ENCODE data around the gene FRY. TPM values are rescaled to one million over a fixed set of nuclear protein-coding genes. Genes with fewer than 3 reads are reported as not detected.

Gene FRY
- total RNA-seq, 1 donor from 2014 or later = 4.5 TPM

DNA sequence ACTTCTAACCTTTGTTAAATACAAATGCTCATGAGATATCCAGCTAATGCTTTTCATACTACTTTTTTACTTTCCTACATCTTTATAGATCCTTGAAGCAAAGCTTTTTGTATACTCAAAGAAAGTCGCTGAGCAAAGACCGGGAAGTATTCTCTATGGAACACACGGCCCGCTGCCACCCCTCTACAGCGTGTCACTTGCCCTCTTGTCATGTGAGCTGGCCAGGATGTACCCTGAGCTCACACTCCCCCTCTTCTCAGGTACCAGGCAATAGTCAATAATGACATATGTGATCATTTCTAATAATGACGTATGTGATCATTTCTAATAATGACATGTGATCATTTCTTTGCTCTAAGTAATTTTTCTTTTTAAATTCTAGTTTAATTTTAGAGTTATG lies 170.7 kb downstream of the FRY start:
- Mint-ChIP-seq H3K9me3 (ENCODE audit: unreplicated experiment) (no peaks in the 10 kb centered on the region), H3K4me1 (ENCODE audit: unreplicated experiment) (peaks cover 7% of the 10 kb centered on the region), H3K36me3 (ENCODE audit: low read depth, unreplicated experiment) (no peaks in the 10 kb centered on the region), H3K27me3 (ENCODE audit: unreplicated experiment) (peaks cover 2% of the 10 kb centered on the region), H3K27ac (ENCODE audit: unreplicated experiment) (no peak overlapping the region), H3K4me3 (ENCODE audit: unreplicated experiment) (no peak overlapping the region)
- DNase-seq (ENCODE audit: low spot score) = no peak
- TF ChIP-seq, protein P1, sequence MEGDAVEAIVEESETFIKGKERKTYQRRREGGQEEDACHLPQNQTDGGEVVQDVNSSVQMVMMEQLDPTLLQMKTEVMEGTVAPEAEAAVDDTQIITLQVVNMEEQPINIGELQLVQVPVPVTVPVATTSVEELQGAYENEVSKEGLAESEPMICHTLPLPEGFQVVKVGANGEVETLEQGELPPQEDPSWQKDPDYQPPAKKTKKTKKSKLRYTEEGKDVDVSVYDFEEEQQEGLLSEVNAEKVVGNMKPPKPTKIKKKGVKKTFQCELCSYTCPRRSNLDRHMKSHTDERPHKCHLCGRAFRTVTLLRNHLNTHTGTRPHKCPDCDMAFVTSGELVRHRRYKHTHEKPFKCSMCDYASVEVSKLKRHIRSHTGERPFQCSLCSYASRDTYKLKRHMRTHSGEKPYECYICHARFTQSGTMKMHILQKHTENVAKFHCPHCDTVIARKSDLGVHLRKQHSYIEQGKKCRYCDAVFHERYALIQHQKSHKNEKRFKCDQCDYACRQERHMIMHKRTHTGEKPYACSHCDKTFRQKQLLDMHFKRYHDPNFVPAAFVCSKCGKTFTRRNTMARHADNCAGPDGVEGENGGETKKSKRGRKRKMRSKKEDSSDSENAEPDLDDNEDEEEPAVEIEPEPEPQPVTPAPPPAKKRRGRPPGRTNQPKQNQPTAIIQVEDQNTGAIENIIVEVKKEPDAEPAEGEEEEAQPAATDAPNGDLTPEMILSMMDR (IDR thresholded peaks at IDR 0.05; ENCODE audit: unreplicated experiment) = no peak

DNA sequence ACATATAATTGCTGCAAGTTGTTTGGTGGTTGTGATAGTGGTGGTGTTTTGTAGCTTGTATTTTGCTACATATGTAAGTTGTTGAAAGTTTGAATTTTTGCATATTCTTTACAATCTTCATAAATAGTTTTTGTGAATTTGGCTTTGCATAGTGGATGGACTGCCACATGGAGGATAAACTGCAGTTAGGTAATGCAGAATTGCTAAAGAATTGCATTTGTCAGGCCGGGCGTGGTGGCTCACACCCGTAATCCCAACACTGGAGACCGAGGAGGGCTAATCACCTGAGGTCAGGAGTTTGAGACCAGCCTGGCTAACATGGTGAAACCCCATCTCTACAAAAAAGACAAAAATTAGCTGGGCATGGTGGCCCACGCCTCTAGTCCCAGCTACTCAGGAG lies 171.6 kb downstream of the FRY start:
- H3K27ac Mint-ChIP-seq (ENCODE audit: unreplicated experiment) = no peak overlapping the region
- H3K36me3 Mint-ChIP-seq (ENCODE audit: low read depth, unreplicated experiment) = no peaks in the 10 kb centered on the region
- TF ChIP-seq, protein P1 (IDR thresholded peaks at IDR 0.05; ENCODE audit: unreplicated experiment) = no peak
- H3K9me3 Mint-ChIP-seq (ENCODE audit: unreplicated experiment) = no peaks in the 10 kb centered on the region
- H3K27me3 Mint-ChIP-seq (ENCODE audit: unreplicated experiment) = peaks cover 2% of the 10 kb centered on the region
- peaks cover 7% of the 10 kb centered on the region for H3K4me1 Mint-ChIP-seq (ENCODE audit: unreplicated experiment)
- no peak overlapping the region for H3K4me3 Mint-ChIP-seq (ENCODE audit: unreplicated experiment)
- DNase-seq (ENCODE audit: low spot score) = no peak

DNA sequence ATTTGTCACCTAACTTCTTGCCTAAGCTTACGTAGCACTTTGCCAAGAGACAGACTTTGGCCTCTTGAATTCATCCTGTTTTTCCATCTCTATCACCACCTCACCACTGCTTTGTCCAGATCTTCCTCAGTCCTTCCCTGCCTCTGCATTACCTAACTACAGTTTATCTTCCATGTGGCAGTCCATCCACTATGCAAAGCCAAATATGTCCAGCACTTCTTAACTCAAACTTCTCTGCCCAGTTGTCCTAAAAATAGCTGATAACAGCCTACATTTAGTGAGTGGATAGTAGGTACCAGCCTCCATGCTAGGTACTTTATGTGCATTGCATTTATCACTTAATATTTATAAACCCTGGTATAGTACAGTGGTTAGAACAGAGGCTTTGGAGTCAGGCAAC lies 172.2 kb downstream of the FRY start:
- no peak for DNase-seq (ENCODE audit: low spot score)
- Mint-ChIP-seq H3K27me3 (ENCODE audit: unreplicated experiment) (peaks cover 2% of the 10 kb centered on the region), H3K36me3 (ENCODE audit: low read depth, unreplicated experiment) (no peaks in the 10 kb centered on the region), H3K9me3 (ENCODE audit: unreplicated experiment) (no peaks in the 10 kb centered on the region), H3K4me3 (ENCODE audit: unreplicated experiment) (no peak overlapping the region), H3K4me1 (ENCODE audit: unreplicated experiment) (peaks cover 7% of the 10 kb centered on the region), H3K27ac (ENCODE audit: unreplicated experiment) (no peak overlapping the region)
- TF ChIP-seq, protein P1 (IDR thresholded peaks at IDR 0.05; ENCODE audit: unreplicated experiment) = no peak

DNA sequence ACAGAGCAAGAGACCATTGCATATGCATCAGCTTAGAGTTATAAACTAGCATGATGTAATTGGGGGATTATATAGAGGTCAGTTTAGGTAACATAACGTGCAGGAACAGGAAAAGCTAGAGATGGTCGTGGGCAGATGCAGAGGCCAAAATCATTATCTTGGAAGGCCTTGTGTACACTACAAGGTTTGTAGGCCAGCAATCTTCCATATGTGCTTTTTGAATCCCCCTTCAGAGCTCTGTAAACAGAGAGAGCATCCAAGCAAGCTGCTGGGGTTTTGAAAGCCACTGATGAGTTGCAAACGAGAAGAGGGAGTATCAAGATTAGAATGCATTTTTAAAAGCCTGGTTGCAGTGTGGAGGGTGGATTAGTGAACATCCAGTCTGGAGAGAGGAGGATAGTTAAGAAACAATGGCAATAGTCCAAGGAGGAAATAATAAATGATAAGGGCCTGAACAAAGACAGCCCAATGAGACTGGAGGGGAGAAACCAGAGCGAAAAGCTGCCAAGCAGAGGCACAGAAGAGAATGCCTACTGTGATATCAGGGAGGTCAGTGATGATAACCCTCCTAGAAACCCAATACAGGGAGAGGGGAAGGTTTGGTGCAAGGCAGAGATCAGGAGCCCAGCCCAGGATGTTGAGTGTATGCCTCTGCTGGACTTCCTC lies 174.0 kb downstream of the FRY start:
- TF ChIP-seq, protein P1 (IDR thresholded peaks at IDR 0.05; ENCODE audit: unreplicated experiment) = no peak
- Mint-ChIP-seq H3K27me3 (ENCODE audit: unreplicated experiment) (no peaks in the 10 kb centered on the region), H3K36me3 (ENCODE audit: low read depth, unreplicated experiment) (no peaks in the 10 kb centered on the region), H3K27ac (ENCODE audit: unreplicated experiment) (no peak overlapping the region), H3K4me3 (ENCODE audit: unreplicated experiment) (no peak overlapping the region), H3K9me3 (ENCODE audit: unreplicated experiment) (no peaks in the 10 kb centered on the region), H3K4me1 (ENCODE audit: unreplicated experiment) (peaks cover 7% of the 10 kb centered on the region)
- DNase-seq (ENCODE audit: low spot score) = no peak

DNA sequence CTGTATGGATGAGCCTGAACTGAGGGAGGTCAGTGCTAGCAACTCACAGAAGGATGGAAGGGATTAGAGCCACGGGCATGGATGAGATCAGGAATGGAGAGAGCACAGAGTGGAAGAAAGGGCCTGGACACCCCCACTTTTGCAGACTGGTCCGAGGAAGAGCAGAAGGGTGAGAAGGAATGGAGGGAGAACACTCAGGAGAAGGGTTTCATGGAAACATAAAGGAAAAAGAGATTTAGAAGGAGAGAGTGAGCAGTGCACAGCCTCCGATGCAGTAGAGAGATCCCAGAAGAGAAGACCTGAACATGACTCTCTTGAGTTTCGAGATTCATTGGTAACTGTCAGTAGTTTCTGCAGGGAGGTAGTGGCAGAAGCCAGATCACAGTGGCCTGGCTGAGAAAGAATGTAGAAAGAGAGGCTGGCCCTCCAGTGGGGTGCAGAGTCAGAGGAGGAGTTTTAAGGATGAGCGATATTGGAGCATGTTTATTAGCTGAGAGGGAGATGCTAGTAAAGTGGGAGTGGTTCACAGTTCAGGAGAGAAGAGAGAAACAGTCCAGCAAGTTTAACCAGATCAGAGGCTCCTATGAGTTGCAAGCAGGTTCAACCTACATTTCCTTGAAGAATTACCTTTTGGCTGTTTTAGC lies 174.6 kb downstream of the FRY start:
- no peaks in the 10 kb centered on the region for H3K36me3 Mint-ChIP-seq (ENCODE audit: low read depth, unreplicated experiment)
- no peak overlapping the region for H3K27ac Mint-ChIP-seq (ENCODE audit: unreplicated experiment)
- TF ChIP-seq, protein P1 (IDR thresholded peaks at IDR 0.05; ENCODE audit: unreplicated experiment) = no peak
- DNase-seq (ENCODE audit: low spot score) = no peak
- no peaks in the 10 kb centered on the region for H3K27me3 Mint-ChIP-seq (ENCODE audit: unreplicated experiment)
- no peaks in the 10 kb centered on the region for H3K9me3 Mint-ChIP-seq (ENCODE audit: unreplicated experiment)
- no peak overlapping the region for H3K4me3 Mint-ChIP-seq (ENCODE audit: unreplicated experiment)
- H3K4me1 Mint-ChIP-seq (ENCODE audit: unreplicated experiment) = peaks cover 7% of the 10 kb centered on the region
